GM12891 (cell line): ENCODE measurements around the gene GPRC5A.

Experiments used
- POLR2A ChIP-seq: IDR thresholded peaks from 2 replicates; pipeline ENCODE4 v1.6.1; 2011; ENCODE audit warnings: low read depth, low read length, control low read depth
- POLR2AphosphoS5 ChIP-seq: IDR thresholded peaks from 2 replicates; pipeline ENCODE4 v1.6.1; 2011; ENCODE audit warnings: low read depth, low read length, control low read depth

- no peak for TF ChIP-seq POLR2A
- no peak for TF ChIP-seq POLR2AphosphoS5
Observed at GRCh38 chr12:12874029-12874428, 17.3 kb upstream of the GPRC5A start.
